HEK293 (cell line): Measurements from ENCODE around the gene PRDM15.

Experiments used
- CTCF ChIA-PET: fragments of 350-600 bp; formaldehyde crosslinking; extraction: SDS; loops from one replicate; lab custom pipeline; 2021; ENCODE audit warnings: antibody characterized with exemption; lab: Yijun Ruan, JAX
- POLR2A ChIA-PET: fragments of 300-600 bp; formaldehyde crosslinking; extraction: SDS; loops from one replicate; lab custom pipeline; 2020; ENCODE audit warnings: antibody characterized with exemption, inconsistent platforms; lab: Yijun Ruan, JAX
- H3K27ac ChIP-seq: fragments of 200-500 bp; sonication (Bioruptor generic); 2 replicates; pipeline ENCODE4 v1.5.1; 2014; ENCODE audit warnings: low read depth, low read length, control low read depth, inconsistent platforms; ENCODE audit errors: extremely low read depth
- H3K36me3 ChIP-seq, 2 experiments: fragments of 200-500 bp in 1 of 2; sonication (Bioruptor generic) in 1 of 2; 1 replicate in 1 of 2; 2 replicates in 1 of 2; pipeline ENCODE4 v1.5.1; 2014 to 2017; ENCODE audit warnings: inconsistent platforms in 2 of 2, low read length in 2 of 2; ENCODE audit not compliant: control insufficient read depth in 2 of 2, insufficient read depth in 1 of 2
- H3K4me1 ChIP-seq: fragments of 200-500 bp; sonication (Bioruptor generic); 2 replicates; pipeline ENCODE4 v1.5.1; 2014; ENCODE audit warnings: mild to moderate bottlenecking, low read length, inconsistent platforms; ENCODE audit not compliant: control insufficient read depth, insufficient read depth
- H3K4me3 ChIP-seq: 2 replicates; pipeline ENCODE4 v1.5.1; 2011; ENCODE audit warnings: low read depth, mild to moderate bottlenecking, control low read depth, low read length, moderate library complexity
- H3K9me3 ChIP-seq: fragments of 200-500 bp; sonication (Bioruptor generic); 2 replicates; pipeline ENCODE4 v1.5.1; 2014; ENCODE audit warnings: low read depth, low read length, inconsistent platforms; ENCODE audit not compliant: control insufficient read depth, insufficient read depth
- GLI2 ChIP-seq: fragments of 450-650 bp; formaldehyde crosslinking; IDR thresholded peaks from 2 replicates; pipeline ENCODE4; 2017; ENCODE audit warnings: missing biosample characterization, missing genetic modification characterization, low read depth, borderline replicate concordance
- HOXD13 ChIP-seq: sonication (generic); formaldehyde crosslinking; IDR thresholded peaks from 2 replicates; pipeline ENCODE4 v1.8.0; 2022; ENCODE audit warnings: missing genetic modification reagents, borderline replicate concordance
- OVOL3 ChIP-seq: fragments of 450-650 bp; formaldehyde crosslinking; IDR thresholded peaks from 2 replicates; pipeline ENCODE4 v1.5.1; 2016; ENCODE audit warnings: missing biosample characterization, missing genetic modification characterization
- SETDB1 ChIP-seq: IDR thresholded peaks from one replicate; pipeline ENCODE4 v1.6.1; 2017; ENCODE audit warnings: mild to moderate bottlenecking, low read length, moderate library complexity, mixed read lengths; ENCODE audit not compliant: insufficient read length
- SP2 ChIP-seq: fragments of 450-650 bp; formaldehyde crosslinking; IDR thresholded peaks from 2 replicates; pipeline ENCODE4 v1.5.1; 2016; ENCODE audit warnings: missing biosample characterization, missing genetic modification characterization
- ZNF112 ChIP-seq: fragments of 450-650 bp; formaldehyde crosslinking; IDR thresholded peaks from 2 replicates; pipeline ENCODE4 v1.5.0; 2017; ENCODE audit warnings: missing biosample characterization, missing genetic modification characterization
- ZNF132 ChIP-seq: fragments of 450-650 bp; formaldehyde crosslinking; IDR thresholded peaks from 2 replicates; pipeline ENCODE4 v1.5.1; 2017; ENCODE audit warnings: missing biosample characterization, missing genetic modification characterization, borderline replicate concordance
- ZNF19 ChIP-seq: fragments of 450-650 bp; formaldehyde crosslinking; IDR thresholded peaks from 2 replicates; pipeline ENCODE4; 2016; ENCODE audit warnings: missing biosample characterization, missing genetic modification characterization, low read depth
- ZNF214 ChIP-seq: fragments of 450-650 bp; formaldehyde crosslinking; IDR thresholded peaks from 2 replicates; pipeline ENCODE4 v1.5.1; 2017; ENCODE audit warnings: missing biosample characterization, mild to moderate bottlenecking, missing genetic modification characterization, borderline replicate concordance
- ZNF302 ChIP-seq: fragments of 450-650 bp; formaldehyde crosslinking; IDR thresholded peaks from 2 replicates; pipeline ENCODE4 v1.5.1; 2016; ENCODE audit warnings: missing biosample characterization, missing genetic modification characterization, low read depth
- ZNF416 ChIP-seq: fragments of 450-650 bp; formaldehyde crosslinking; IDR thresholded peaks from 2 replicates; pipeline ENCODE4 v1.5.1; 2016; ENCODE audit warnings: missing biosample characterization, missing genetic modification characterization
- ZNF658 ChIP-seq: fragments of 450-650 bp; formaldehyde crosslinking; IDR thresholded peaks from 2 replicates; pipeline ENCODE4; 2016; ENCODE audit warnings: missing biosample characterization, missing genetic modification characterization
- ZNF664 ChIP-seq: fragments of 450-650 bp; formaldehyde crosslinking; IDR thresholded peaks from 2 replicates; pipeline ENCODE4 v1.5.1; 2016; ENCODE audit warnings: missing biosample characterization, missing genetic modification characterization
- ZNF670 ChIP-seq: fragments of 450-650 bp; formaldehyde crosslinking; IDR thresholded peaks from 2 replicates; pipeline ENCODE4 v1.5.1; 2016; ENCODE audit warnings: missing biosample characterization, missing genetic modification characterization, low read depth
- ZNF701 ChIP-seq: fragments of 450-650 bp; formaldehyde crosslinking; IDR thresholded peaks from 2 replicates; pipeline ENCODE4 v1.5.1; 2016; ENCODE audit warnings: missing biosample characterization, missing genetic modification characterization
- ZSCAN23 ChIP-seq: fragments of 450-650 bp; formaldehyde crosslinking; IDR thresholded peaks from 2 replicates; pipeline ENCODE4 v1.5.1; 2016; ENCODE audit warnings: missing biosample characterization, missing genetic modification characterization
- ZSCAN30 ChIP-seq: fragments of 450-650 bp; IDR thresholded peaks from 2 replicates; pipeline ENCODE4 v1.5.1; 2018; ENCODE audit warnings: missing biosample characterization, mild to moderate bottlenecking, missing genetic modification characterization, moderate library complexity
- TF ChIP-seq, protein P1 (sequence below): fragments of 450-650 bp; formaldehyde crosslinking; IDR thresholded peaks from 2 replicates; pipeline ENCODE4 v1.5.1; 2016; ENCODE audit warnings: missing biosample characterization, missing genetic modification characterization
- TF ChIP-seq, protein P2 (sequence below): fragments of 450-650 bp; formaldehyde crosslinking; IDR thresholded peaks from 2 replicates; pipeline ENCODE4 v1.5.1; 2016; ENCODE audit warnings: missing biosample characterization, missing genetic modification characterization
- TF ChIP-seq, protein P3 (sequence below): fragments of 450-650 bp; formaldehyde crosslinking; IDR thresholded peaks from 2 replicates; pipeline ENCODE4 v1.5.1; 2016; ENCODE audit warnings: missing biosample characterization, missing genetic modification characterization, borderline replicate concordance
- TF ChIP-seq, protein P4 (sequence below): fragments of 450-650 bp; formaldehyde crosslinking; optimal IDR thresholded peaks from 2 replicates; pipeline ENCODE3; 2016; ENCODE audit warnings: missing biosample characterization, mild to moderate bottlenecking, missing genetic modification characterization
- TF ChIP-seq, protein P5 (sequence below): fragments of 450-650 bp; IDR thresholded peaks from 2 replicates; pipeline ENCODE4 v1.5.1; 2018; ENCODE audit warnings: missing biosample characterization, missing genetic modification characterization

The PRDM15 gene

DNA sequence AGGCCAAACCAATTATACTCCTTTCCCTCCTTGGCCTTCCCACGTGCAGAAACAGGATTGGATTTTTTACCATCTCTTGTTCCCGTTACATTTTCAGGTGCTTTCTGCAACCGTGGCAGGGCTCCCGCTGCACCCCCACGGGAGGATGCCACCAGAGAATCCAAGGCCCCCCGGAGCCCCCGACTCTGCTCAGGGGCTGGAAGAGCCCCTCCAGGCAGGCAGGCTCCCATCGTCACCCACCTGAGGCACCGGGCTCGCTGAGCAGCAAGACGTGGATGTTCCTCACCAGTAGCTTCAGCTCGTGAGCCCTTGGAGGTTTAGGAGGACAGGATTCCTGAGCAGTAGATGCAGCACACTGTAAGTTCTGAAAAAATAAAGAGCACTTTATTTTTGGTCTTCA is 35.2 kb upstream of the PRDM15 start:
- Histone ChIP-seq H3K9me3 (no peaks in the 10 kb centered on the region), H3K4me1 (no peaks in the 10 kb centered on the region), H3K36me3 (peaks cover 5 to 13% of the 10 kb centered on the region in 2 experiments; a peak in 2 of 3 replicates), H3K27ac (no peak overlapping the region), H3K4me3 (no peak overlapping the region)
- POLR2A ChIA-PET, result no interaction called here
- CTCF ChIA-PET, result interaction anchor here (0.6 kb wide), 1 partner anchor 31 kb away, joined by 4 read pairs; no protein-coding TSS in a partner anchor
- TF ChIP-seq, protein P1, sequence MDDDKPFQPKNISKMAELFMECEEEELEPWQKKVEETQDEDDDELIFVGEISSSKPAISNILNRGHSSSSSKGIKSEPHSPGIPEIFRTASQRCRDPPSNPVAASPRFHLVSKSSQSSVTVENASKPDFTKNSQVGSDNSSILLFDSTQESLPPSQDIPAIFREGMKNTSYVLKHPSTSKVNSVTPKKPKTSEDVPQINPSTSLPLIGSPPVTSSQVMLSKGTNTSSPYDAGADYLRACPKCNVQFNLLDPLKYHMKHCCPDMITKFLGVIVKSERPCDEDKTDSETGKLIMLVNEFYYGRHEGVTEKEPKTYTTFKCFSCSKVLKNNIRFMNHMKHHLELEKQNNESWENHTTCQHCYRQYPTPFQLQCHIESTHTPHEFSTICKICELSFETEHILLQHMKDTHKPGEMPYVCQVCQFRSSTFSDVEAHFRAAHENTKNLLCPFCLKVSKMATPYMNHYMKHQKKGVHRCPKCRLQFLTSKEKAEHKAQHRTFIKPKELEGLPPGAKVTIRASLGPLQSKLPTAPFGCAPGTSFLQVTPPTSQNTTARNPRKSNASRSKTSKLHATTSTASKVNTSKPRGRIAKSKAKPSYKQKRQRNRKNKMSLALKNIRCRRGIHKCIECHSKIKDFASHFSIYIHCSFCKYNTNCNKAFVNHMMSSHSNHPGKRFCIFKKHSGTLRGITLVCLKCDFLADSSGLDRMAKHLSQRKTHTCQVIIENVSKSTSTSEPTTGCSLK (tag by site-specific recombination), result no peak
- no peak for TF ChIP-seq ZNF670 (tag by site-specific recombination)
- no peak for TF ChIP-seq ZNF416 (tag by site-specific recombination)
- TF ChIP-seq, protein P2, sequence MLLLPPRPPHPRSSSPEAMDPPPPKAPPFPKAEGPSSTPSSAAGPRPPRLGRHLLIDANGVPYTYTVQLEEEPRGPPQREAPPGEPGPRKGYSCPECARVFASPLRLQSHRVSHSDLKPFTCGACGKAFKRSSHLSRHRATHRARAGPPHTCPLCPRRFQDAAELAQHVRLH (tag by site-specific recombination), result no peak
- no peak for TF ChIP-seq ZSCAN23 (tag by site-specific recombination)
- no peak for TF ChIP-seq ZNF132
- no peak for TF ChIP-seq HOXD13 (CRISPR knock-in tag)
- TF ChIP-seq ZNF214 (tag by site-specific recombination), result no peak

DNA sequence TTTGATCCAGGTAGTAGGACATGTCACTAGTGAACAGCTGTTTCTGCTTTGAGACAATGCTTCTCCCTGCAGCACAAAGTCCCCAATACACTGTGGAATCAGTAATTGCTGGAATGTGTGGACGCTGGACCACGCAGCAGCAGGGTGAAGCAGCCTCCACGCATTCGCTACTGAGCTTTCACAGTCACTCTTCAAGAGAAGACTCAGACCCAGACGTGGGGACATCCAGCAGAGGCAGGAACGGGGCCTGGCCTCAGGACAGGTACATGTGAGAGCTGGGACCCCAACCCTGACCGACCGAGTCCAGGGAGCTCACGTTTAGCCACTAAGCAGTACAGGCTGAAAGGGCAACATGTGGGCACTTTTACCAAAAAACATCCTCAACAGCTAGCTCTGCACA is 34.1 kb upstream of the PRDM15 start:
- TF ChIP-seq GLI2 (tag by site-specific recombination) (no peak), OVOL3 (no peak), SP2 (tag by site-specific recombination) (no peak), ZNF658 (no peak), SETDB1 (no peak), ZNF664 (tag by site-specific recombination) (no peak), ZNF701 (tag by site-specific recombination) (no peak), ZNF302 (tag by site-specific recombination) (no peak)
- peaks cover 5 to 13% of the 10 kb centered on the region in 2 experiments; a peak in 2 of 3 replicates for H3K36me3 ChIP-seq
- CTCF ChIA-PET, result no interaction called here
- H3K4me3 ChIP-seq, result no peak overlapping the region
- POLR2A ChIA-PET, result no interaction called here
- no peak overlapping the region for H3K27ac ChIP-seq
- H3K9me3 ChIP-seq, result no peaks in the 10 kb centered on the region
- no peaks in the 10 kb centered on the region for H3K4me1 ChIP-seq

DNA sequence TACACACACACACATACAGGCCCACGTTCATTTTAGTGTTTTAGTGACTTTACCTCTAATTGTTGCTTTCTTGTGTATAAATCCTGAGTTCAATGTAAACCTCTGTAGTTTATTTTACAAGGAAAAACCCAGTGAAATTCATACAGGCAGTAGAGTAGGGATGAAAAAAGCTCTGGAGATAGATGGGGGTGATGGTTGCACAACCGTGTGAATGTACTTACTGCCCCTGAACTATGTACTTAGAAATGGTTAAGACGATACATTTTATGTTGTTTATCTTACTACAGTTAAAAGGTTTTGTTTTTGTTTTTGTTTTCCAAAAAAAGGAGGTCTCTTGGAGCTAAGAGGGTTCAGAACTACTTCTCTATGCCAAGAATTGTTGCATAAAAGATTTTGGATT is 29.7 kb upstream of the PRDM15 start:
- Histone ChIP-seq H3K36me3 (peaks cover 0 to 13% of the 10 kb centered on the region in 2 experiments; a peak in 1 of 3 replicates), H3K4me3 (no peak overlapping the region), H3K9me3 (no peaks in the 10 kb centered on the region), H3K27ac (no peak overlapping the region), H3K4me1 (no peaks in the 10 kb centered on the region)
- CTCF ChIA-PET, result interaction anchor here (0.8 to 1.1 kb wide), 2 partner anchors 11 to 300 kb away, joined by 3 read pairs; no protein-coding TSS in a partner anchor
- POLR2A ChIA-PET, result no interaction called here
- TF ChIP-seq, protein P3, sequence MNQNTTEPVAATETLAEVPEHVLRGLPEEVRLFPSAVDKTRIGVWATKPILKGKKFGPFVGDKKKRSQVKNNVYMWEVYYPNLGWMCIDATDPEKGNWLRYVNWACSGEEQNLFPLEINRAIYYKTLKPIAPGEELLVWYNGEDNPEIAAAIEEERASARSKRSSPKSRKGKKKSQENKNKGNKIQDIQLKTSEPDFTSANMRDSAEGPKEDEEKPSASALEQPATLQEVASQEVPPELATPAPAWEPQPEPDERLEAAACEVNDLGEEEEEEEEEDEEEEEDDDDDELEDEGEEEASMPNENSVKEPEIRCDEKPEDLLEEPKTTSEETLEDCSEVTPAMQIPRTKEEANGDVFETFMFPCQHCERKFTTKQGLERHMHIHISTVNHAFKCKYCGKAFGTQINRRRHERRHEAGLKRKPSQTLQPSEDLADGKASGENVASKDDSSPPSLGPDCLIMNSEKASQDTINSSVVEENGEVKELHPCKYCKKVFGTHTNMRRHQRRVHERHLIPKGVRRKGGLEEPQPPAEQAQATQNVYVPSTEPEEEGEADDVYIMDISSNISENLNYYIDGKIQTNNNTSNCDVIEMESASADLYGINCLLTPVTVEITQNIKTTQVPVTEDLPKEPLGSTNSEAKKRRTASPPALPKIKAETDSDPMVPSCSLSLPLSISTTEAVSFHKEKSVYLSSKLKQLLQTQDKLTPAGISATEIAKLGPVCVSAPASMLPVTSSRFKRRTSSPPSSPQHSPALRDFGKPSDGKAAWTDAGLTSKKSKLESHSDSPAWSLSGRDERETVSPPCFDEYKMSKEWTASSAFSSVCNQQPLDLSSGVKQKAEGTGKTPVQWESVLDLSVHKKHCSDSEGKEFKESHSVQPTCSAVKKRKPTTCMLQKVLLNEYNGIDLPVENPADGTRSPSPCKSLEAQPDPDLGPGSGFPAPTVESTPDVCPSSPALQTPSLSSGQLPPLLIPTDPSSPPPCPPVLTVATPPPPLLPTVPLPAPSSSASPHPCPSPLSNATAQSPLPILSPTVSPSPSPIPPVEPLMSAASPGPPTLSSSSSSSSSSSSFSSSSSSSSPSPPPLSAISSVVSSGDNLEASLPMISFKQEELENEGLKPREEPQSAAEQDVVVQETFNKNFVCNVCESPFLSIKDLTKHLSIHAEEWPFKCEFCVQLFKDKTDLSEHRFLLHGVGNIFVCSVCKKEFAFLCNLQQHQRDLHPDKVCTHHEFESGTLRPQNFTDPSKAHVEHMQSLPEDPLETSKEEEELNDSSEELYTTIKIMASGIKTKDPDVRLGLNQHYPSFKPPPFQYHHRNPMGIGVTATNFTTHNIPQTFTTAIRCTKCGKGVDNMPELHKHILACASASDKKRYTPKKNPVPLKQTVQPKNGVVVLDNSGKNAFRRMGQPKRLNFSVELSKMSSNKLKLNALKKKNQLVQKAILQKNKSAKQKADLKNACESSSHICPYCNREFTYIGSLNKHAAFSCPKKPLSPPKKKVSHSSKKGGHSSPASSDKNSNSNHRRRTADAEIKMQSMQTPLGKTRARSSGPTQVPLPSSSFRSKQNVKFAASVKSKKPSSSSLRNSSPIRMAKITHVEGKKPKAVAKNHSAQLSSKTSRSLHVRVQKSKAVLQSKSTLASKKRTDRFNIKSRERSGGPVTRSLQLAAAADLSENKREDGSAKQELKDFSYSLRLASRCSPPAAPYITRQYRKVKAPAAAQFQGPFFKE (tag by site-specific recombination), result no peak
- no peak for TF ChIP-seq ZNF112 (tag by site-specific recombination)
- TF ChIP-seq, protein P4, sequence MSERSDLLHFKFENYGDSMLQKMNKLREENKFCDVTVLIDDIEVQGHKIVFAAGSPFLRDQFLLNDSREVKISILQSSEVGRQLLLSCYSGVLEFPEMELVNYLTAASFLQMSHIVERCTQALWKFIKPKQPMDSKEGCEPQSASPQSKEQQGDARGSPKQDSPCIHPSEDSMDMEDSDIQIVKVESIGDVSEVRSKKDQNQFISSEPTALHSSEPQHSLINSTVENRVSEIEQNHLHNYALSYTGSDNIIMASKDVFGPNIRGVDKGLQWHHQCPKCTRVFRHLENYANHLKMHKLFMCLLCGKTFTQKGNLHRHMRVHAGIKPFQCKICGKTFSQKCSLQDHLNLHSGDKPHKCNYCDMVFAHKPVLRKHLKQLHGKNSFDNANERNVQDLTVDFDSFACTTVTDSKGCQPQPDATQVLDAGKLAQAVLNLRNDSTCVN (tag by site-specific recombination), result no peak
- no peak for TF ChIP-seq ZSCAN30 (tag by site-specific recombination)
- TF ChIP-seq, protein P5, sequence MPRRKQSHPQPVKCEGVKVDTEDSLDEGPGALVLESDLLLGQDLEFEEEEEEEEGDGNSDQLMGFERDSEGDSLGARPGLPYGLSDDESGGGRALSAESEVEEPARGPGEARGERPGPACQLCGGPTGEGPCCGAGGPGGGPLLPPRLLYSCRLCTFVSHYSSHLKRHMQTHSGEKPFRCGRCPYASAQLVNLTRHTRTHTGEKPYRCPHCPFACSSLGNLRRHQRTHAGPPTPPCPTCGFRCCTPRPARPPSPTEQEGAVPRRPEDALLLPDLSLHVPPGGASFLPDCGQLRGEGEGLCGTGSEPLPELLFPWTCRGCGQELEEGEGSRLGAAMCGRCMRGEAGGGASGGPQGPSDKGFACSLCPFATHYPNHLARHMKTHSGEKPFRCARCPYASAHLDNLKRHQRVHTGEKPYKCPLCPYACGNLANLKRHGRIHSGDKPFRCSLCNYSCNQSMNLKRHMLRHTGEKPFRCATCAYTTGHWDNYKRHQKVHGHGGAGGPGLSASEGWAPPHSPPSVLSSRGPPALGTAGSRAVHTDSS (tag by site-specific recombination), result no peak
- TF ChIP-seq ZNF19 (tag by site-specific recombination), result no peak
